Right lobe of liver (tissue), 4 donors: ENCODE data around the gene IMPDH2.

ENCODE experiments used
- POLR2A ChIP-seq: fragments of 450-650 bp; IDR thresholded peaks from one replicate; pipeline ENCODE4 v1.6.1; 2017; ENCODE audit warnings: antibody characterized with exemption, mild to moderate bottlenecking
- TF ChIP-seq, protein P1 (sequence below), 4 donors: fragments of 200-600 bp in 3 of 4; fragments of 450-650 bp in 1 of 4; IDR thresholded peaks; one replicate each; pipeline versions ENCODE4 v1.5.1 to v1.8.0; 2016 to 2022; ENCODE audit warnings: antibody characterized with exemption in 4 of 4, mild to moderate bottlenecking in 2 of 4
- donor health status: DM: no; HTN: no; CAD: no.
- donor health status: DM: no; HTN: no; CAD: no.
- donor health status: DM: no; HTN: yes; CAD: no.

DNA sequence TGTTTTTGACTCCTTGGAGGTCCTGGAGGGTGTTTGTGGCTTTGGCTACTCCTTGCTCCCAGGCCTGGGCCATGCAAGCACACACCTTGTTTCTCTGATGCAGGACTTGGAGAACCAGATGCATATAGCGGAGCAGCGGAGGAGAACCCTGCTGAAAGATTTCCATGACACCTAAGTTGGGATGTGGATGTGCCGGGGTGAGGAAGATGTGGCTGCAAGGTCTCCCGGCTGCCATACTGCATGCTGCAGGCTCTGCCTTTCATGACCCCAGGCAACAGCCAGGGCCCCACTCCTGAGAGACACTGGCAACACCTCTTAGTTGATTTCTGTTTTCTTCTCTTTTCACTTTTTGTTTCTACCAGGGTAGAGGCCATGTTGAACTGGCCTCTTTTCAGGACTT is 46.1 kb downstream of the IMPDH2 start:
- no peak for TF ChIP-seq POLR2A
- TF ChIP-seq, protein P1, sequence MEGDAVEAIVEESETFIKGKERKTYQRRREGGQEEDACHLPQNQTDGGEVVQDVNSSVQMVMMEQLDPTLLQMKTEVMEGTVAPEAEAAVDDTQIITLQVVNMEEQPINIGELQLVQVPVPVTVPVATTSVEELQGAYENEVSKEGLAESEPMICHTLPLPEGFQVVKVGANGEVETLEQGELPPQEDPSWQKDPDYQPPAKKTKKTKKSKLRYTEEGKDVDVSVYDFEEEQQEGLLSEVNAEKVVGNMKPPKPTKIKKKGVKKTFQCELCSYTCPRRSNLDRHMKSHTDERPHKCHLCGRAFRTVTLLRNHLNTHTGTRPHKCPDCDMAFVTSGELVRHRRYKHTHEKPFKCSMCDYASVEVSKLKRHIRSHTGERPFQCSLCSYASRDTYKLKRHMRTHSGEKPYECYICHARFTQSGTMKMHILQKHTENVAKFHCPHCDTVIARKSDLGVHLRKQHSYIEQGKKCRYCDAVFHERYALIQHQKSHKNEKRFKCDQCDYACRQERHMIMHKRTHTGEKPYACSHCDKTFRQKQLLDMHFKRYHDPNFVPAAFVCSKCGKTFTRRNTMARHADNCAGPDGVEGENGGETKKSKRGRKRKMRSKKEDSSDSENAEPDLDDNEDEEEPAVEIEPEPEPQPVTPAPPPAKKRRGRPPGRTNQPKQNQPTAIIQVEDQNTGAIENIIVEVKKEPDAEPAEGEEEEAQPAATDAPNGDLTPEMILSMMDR (IDR thresholded peaks at IDR 0.05): no peak
